OCI-LY1 (cell line): Measurements from ENCODE around the gene COL25A1.

Experiments used
- H2AFZ ChIP-seq: fragments of 200-600 bp; sonication (generic), shearing (Covaris generic); 2 replicates; pipeline ENCODE4 v1.6.0; 2014; ENCODE audit warnings: antibody characterized with exemption, mild to moderate bottlenecking, low read length
- H3F3A ChIP-seq: fragments of 200-600 bp; sonication (generic), shearing (Covaris generic); 2 replicates; pipeline ENCODE4 v1.6.0; 2014; ENCODE audit warnings: mild to moderate bottlenecking, antibody characterized with exemption, low read length, moderate library complexity; ENCODE audit not compliant: insufficient read depth
- H3K27ac ChIP-seq: fragments of 200-600 bp; sonication (generic); 2 replicates; pipeline ENCODE4 v1.5.1; 2014; ENCODE audit warnings: low read length, mixed run types, mild to moderate bottlenecking, low read depth; ENCODE audit not compliant: poor library complexity, severe bottlenecking
- H3K27me3 ChIP-seq: fragments of 200-600 bp; sonication (generic); 2 replicates; pipeline ENCODE4 v1.6.0; 2014; ENCODE audit warnings: antibody characterized with exemption, mild to moderate bottlenecking, low read length, moderate library complexity; ENCODE audit not compliant: insufficient read depth
- H3K36me3 ChIP-seq: fragments of 200-600 bp; sonication (generic); 2 replicates; pipeline ENCODE4 v1.6.1; 2014; ENCODE audit warnings: mild to moderate bottlenecking, antibody characterized with exemption, low read length, moderate library complexity, mixed read lengths; ENCODE audit not compliant: insufficient read depth
- H3K4me1 ChIP-seq: fragments of 200-600 bp; sonication (generic); 2 replicates; pipeline ENCODE4 v1.5.1; 2014; ENCODE audit warnings: mild to moderate bottlenecking, low read length, moderate library complexity; ENCODE audit not compliant: insufficient read depth, severe bottlenecking
- H3K4me2 ChIP-seq: fragments of 200-600 bp; sonication (generic), shearing (Covaris generic); 2 replicates; pipeline ENCODE4 v1.6.1; 2014; ENCODE audit warnings: low read length
- H3K4me3 ChIP-seq: fragments of 200-600 bp; sonication (generic); 2 replicates; pipeline ENCODE4 v1.5.1; 2014; ENCODE audit warnings: low read length, low read depth, mild to moderate bottlenecking, mixed read lengths; ENCODE audit not compliant: poor library complexity, severe bottlenecking
- H3K79me2 ChIP-seq: fragments of 200-600 bp; shearing (Covaris generic); 2 replicates; pipeline ENCODE4 v1.6.1; 2016; ENCODE audit warnings: mixed run types, low read length, mixed read lengths; ENCODE audit not compliant: insufficient read depth
- H3K9ac ChIP-seq: fragments of 200-600 bp; sonication (generic), shearing (Covaris generic); 2 replicates; pipeline ENCODE4 v1.6.1; 2014; ENCODE audit warnings: mild to moderate bottlenecking, low read length, mixed read lengths
- H3K9me2 ChIP-seq: fragments of 200-600 bp; sonication (generic), shearing (Covaris generic); 2 replicates; pipeline ENCODE4 v1.6.1; 2014; ENCODE audit warnings: low read depth, mild to moderate bottlenecking, low read length, mixed read lengths
- H3K9me3 ChIP-seq: fragments of 200-600 bp; shearing (Covaris generic); 2 replicates; pipeline ENCODE4 v1.6.1; 2014; ENCODE audit warnings: low read length, mixed read lengths
- H4K20me1 ChIP-seq: fragments of 200-600 bp; sonication (generic), shearing (Covaris generic); 2 replicates; pipeline ENCODE4 v1.6.0; 2016; ENCODE audit warnings: mild to moderate bottlenecking, low read length; ENCODE audit not compliant: insufficient read depth
- EZH2 ChIP-seq: fragments of 200-600 bp; sonication (generic), shearing (Covaris generic); IDR thresholded peaks from 2 replicates; pipeline ENCODE4 v1.8.0; 2017; ENCODE audit warnings: borderline replicate concordance, mixed run types, mild to moderate bottlenecking, antibody characterized with exemption, low read length, moderate library complexity, mixed read lengths
- TF ChIP-seq, protein P1 (sequence below): fragments of 200-600 bp; sonication (generic), shearing (Covaris generic); IDR thresholded peaks from 2 replicates; pipeline ENCODE4 v1.5.1; 2017; ENCODE audit warnings: mild to moderate bottlenecking, antibody characterized with exemption, low read length, moderate library complexity, mixed read lengths

The COL25A1 gene

DNA sequence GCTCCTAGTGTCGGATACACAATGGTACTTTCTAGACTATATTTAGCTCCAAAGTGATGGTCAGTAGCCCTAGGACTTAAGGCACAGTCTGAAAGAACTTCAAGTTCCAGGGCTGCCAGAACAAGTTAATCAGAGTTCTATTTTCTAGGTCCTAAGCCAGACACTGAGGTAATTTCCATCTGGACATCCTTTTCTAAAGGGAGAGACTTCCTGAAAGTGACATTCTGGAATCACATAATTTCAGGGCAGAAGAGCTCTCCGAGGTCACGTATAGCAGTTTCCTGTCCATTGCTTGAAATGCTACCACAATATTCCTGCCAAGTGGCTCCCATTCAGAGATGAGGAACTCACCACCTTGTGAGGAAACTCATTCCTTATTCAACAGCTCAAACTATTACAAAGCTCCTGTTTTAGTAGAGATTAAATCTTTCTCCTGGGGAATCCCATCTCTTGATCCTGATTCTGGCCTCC, 117.9 kb downstream of the COL25A1 start:
- Histone ChIP-seq H3K9ac (no peak overlapping the region), H3K79me2 (no peaks in the 10 kb centered on the region), H4K20me1 (no peaks in the 10 kb centered on the region), H3K9me2 (no peaks in the 10 kb centered on the region), H3K4me1 (no peaks in the 10 kb centered on the region), H3K27ac (no peak overlapping the region), H3K27me3 (no peaks in the 10 kb centered on the region), H3F3A (no peaks in the 10 kb centered on the region), H3K4me3 (no peak overlapping the region), H3K36me3 (no peaks in the 10 kb centered on the region), H2AFZ (no peak overlapping the region), H3K9me3 (no peaks in the 10 kb centered on the region), H3K4me2 (no peak overlapping the region)
- TF ChIP-seq, protein P1, sequence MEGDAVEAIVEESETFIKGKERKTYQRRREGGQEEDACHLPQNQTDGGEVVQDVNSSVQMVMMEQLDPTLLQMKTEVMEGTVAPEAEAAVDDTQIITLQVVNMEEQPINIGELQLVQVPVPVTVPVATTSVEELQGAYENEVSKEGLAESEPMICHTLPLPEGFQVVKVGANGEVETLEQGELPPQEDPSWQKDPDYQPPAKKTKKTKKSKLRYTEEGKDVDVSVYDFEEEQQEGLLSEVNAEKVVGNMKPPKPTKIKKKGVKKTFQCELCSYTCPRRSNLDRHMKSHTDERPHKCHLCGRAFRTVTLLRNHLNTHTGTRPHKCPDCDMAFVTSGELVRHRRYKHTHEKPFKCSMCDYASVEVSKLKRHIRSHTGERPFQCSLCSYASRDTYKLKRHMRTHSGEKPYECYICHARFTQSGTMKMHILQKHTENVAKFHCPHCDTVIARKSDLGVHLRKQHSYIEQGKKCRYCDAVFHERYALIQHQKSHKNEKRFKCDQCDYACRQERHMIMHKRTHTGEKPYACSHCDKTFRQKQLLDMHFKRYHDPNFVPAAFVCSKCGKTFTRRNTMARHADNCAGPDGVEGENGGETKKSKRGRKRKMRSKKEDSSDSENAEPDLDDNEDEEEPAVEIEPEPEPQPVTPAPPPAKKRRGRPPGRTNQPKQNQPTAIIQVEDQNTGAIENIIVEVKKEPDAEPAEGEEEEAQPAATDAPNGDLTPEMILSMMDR = no peak
- no peak for TF ChIP-seq EZH2

DNA sequence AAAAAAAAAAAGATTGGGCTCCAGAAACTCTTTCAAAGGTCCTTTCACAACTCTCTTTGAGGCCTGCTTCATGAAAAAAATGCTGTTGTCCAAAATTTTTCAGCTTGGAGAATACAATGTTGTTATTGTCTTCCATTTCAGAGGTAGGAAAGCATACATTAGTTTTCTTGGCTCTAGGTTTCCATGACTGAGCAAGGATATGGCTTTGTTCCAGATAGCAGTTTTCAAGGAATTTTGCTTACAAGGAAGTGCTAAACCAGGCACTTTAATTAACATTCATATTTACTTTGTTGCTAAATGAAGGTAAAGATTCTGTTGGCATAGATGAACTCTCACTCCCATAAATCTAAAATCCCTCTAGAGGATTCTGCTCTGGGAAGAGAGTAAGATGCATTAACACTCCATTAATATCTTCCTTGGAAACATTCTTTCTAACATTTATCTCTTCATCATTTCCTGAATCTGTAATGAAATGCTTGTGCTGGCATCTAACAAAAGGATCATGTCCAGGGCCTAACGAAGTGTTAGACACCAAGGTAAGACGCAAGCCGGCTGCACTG, 118.4 kb downstream of the COL25A1 start:
- no peak overlapping the region for H3K9ac ChIP-seq
- H3K9me3 ChIP-seq = no peaks in the 10 kb centered on the region
- no peak overlapping the region for H3K4me2 ChIP-seq
- no peaks in the 10 kb centered on the region for H3K27me3 ChIP-seq
- no peaks in the 10 kb centered on the region for H3F3A ChIP-seq
- no peaks in the 10 kb centered on the region for H3K79me2 ChIP-seq
- H3K27ac ChIP-seq = no peak overlapping the region
- H4K20me1 ChIP-seq = no peaks in the 10 kb centered on the region
- no peak overlapping the region for H3K4me3 ChIP-seq
- TF ChIP-seq, protein P1 = no peak
- TF ChIP-seq EZH2 = no peak
- H3K4me1 ChIP-seq = no peaks in the 10 kb centered on the region
- H3K36me3 ChIP-seq = no peaks in the 10 kb centered on the region
- H3K9me2 ChIP-seq = no peaks in the 10 kb centered on the region
- no peak overlapping the region for H2AFZ ChIP-seq

DNA sequence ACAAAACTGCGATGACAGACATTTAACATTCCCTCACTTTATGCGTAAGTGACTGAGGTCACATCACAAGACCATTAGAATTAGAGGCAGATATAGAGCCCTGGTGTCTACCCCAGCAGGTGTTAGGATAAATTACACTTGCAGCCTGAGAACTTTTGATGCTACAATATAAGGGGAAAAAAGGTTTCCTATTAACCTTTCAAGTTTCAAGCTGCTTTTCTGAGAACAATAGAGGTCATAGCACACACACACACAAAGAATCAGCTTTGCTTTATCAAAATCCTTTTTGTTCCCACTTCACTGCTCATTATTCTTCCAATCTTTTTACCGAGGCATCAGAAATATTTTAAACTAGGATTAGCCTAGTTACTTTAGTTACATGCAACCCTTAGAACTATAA, 119.8 kb downstream of the COL25A1 start:
- Histone ChIP-seq H3K9me3 (no peaks in the 10 kb centered on the region), H4K20me1 (no peaks in the 10 kb centered on the region), H3K36me3 (no peaks in the 10 kb centered on the region), H3K9me2 (no peaks in the 10 kb centered on the region), H3K4me3 (no peak overlapping the region), H3K79me2 (no peaks in the 10 kb centered on the region), H3F3A (no peaks in the 10 kb centered on the region), H3K4me2 (no peak overlapping the region), H3K27me3 (no peaks in the 10 kb centered on the region), H2AFZ (no peak overlapping the region), H3K9ac (no peak overlapping the region), H3K4me1 (no peaks in the 10 kb centered on the region), H3K27ac (no peak overlapping the region)
- TF ChIP-seq EZH2 = no peak
- TF ChIP-seq, protein P1 = no peak
